ENCODE measurements around the gene LKAAEAR1.
A peak's percentile ranks its signal among the peaks of the same experiment; 100 is the strongest.

The LKAAEAR1 gene

GRCh38 chr20:64065062-64065973 lies 18.9 kb downstream of the LKAAEAR1 start:
- DNase-seq, result no peak

- DNase-seq, result no peak
These were observed 20.0 kb downstream of the LKAAEAR1 start for GRCh38 chr20:64064145-64064698.

GRCh38 chr20:64063389-64064144 lies 20.6 kb downstream of the LKAAEAR1 start:
- peak; percentile 39 for DNase-seq

- peak; percentile 99 for DNase-seq
These were observed 21.4 kb downstream of the LKAAEAR1 start, which contains the start of gene TCEA2 for GRCh38 chr20:64062596-64063388. Gene TCEA2, plus strand, starts transcription at chr20:64063198. Its CDS starts 115 bp downstream, at chr20:64063313.

- DNase-seq, result no peak
These were observed 22.0 kb downstream of the LKAAEAR1 start for GRCh38 chr20:64062276-64062595.

- no peak for DNase-seq
These were observed 25.7 kb downstream of the LKAAEAR1 start for GRCh38 chr20:64058536-64058935.

- DNase-seq, result peak; percentile 85
These were observed 26.3 kb downstream of the LKAAEAR1 start for GRCh38 chr20:64057628-64058498.

GRCh38 chr20:64056889-64057627 lies 27.1 kb downstream of the LKAAEAR1 start:
- DNase-seq, result no peak

GRCh38 chr20:64056639-64056888 lies 27.6 kb downstream of the LKAAEAR1 start:
- no peak for DNase-seq

- no peak for DNase-seq
These were observed 28.1 kb downstream of the LKAAEAR1 start for GRCh38 chr20:64055893-64056638.

GRCh38 chr20:64055396-64055892 lies 28.8 kb downstream of the LKAAEAR1 start:
- DNase-seq, result no peak

- peak; percentile 56 for DNase-seq
These were observed 30.1 kb downstream of the LKAAEAR1 start for GRCh38 chr20:64053841-64054661.

- no peak for DNase-seq
These were observed 31.0 kb downstream of the LKAAEAR1 start for GRCh38 chr20:64052987-64053840.

- no peak for DNase-seq
These were observed 31.9 kb downstream of the LKAAEAR1 start for GRCh38 chr20:64052326-64052722.

GRCh38 chr20:64051561-64052325 lies 32.5 kb downstream of the LKAAEAR1 start:
- no peak for DNase-seq

GRCh38 chr20:64051033-64051452 lies 33.2 kb downstream of the LKAAEAR1 start:
- DNase-seq, result no peak

- no peak for DNase-seq
These were observed 33.8 kb downstream of the LKAAEAR1 start for GRCh38 chr20:64050261-64051032.

All from NCI-H82 (cell line).